SK-N-SH treated with all-trans-retinoic acid at 6 μM for 48 hours (cell line): Measurements from ENCODE around the gene CAMKMT.

Experiments used
- ATAC-seq: fragments of 200-7000 bp; cut with Tn5 transposase; 3 replicates; pipeline ENCODE4 v1.9.1; 2020; ENCODE audit warnings: mild to moderate bottlenecking, moderate library complexity
- ARNTL ChIP-seq: fragments of 450-650 bp; formaldehyde crosslinking; IDR thresholded peaks from 2 replicates; pipeline ENCODE4 v1.5.0; 2020; ENCODE audit warnings: low read depth, mild to moderate bottlenecking, moderate library complexity, borderline replicate concordance
- BACH2 ChIP-seq: fragments of 250-450 bp; sonication (Bioruptor Pico); IDR thresholded peaks from 2 replicates; pipeline ENCODE4 v1.9.0; 2021; ENCODE audit warnings: mild to moderate bottlenecking, borderline replicate concordance
- ESRRG ChIP-seq: fragments of 250-450 bp; sonication (Bioruptor Pico); IDR thresholded peaks from 2 replicates; pipeline ENCODE4 v1.6.1; 2021; ENCODE audit warnings: mild to moderate bottlenecking
- GLIS3 ChIP-seq: fragments of 250-450 bp; sonication (Bioruptor Pico); IDR thresholded peaks from 2 replicates; pipeline ENCODE4 v1.5.0; 2020; ENCODE audit warnings: mild to moderate bottlenecking, moderate library complexity
- ISL1 ChIP-seq: fragments of 250-450 bp; sonication (Bioruptor Pico); IDR thresholded peaks from 2 replicates; pipeline ENCODE4 v2.1.2; 2022; ENCODE audit warnings: mild to moderate bottlenecking, moderate library complexity
- OSR1 ChIP-seq: fragments of 250-450 bp; sonication (Bioruptor Pico); IDR thresholded peaks from 2 replicates; pipeline ENCODE4 v1.8.0; 2022; ENCODE audit warnings: moderate library complexity, mild to moderate bottlenecking, inconsistent platforms
- PPARA ChIP-seq: fragments of 250-450 bp; sonication (Bioruptor Pico); IDR thresholded peaks from 2 replicates; pipeline ENCODE4 v1.5.0; 2020; ENCODE audit warnings: mild to moderate bottlenecking, borderline replicate concordance
- RARB ChIP-seq: fragments of 250-450 bp; sonication (Bioruptor Pico); IDR thresholded peaks from 2 replicates; pipeline ENCODE4 v1.8.0; 2021; ENCODE audit warnings: mild to moderate bottlenecking, moderate library complexity
- SNAI2 ChIP-seq: fragments of 250-450 bp; sonication (Bioruptor Pico); IDR thresholded peaks from 2 replicates; pipeline ENCODE4 v1.5.0; 2020; ENCODE audit warnings: mild to moderate bottlenecking, moderate library complexity
- TCF4 ChIP-seq: fragments of 250-450 bp; sonication (Bioruptor Pico); IDR thresholded peaks from 2 replicates; pipeline ENCODE4 v1.8.0; 2021; ENCODE audit warnings: mild to moderate bottlenecking, moderate library complexity, borderline replicate concordance
- TOX ChIP-seq: fragments of 250-450 bp; sonication (Bioruptor Pico); IDR thresholded peaks from 2 replicates; pipeline ENCODE4 v1.8.0; 2021; ENCODE audit warnings: mild to moderate bottlenecking, moderate library complexity, borderline replicate concordance
- ZC3H10 ChIP-seq: fragments of 250-450 bp; sonication (Bioruptor Pico); IDR thresholded peaks from 2 replicates; pipeline ENCODE4 v1.5.1; 2021; ENCODE audit warnings: mild to moderate bottlenecking, moderate library complexity
- ZFP3 ChIP-seq: fragments of 250-450 bp; sonication (Bioruptor Pico); IDR thresholded peaks from 2 replicates; pipeline ENCODE4 v1.5.0; 2020; ENCODE audit warnings: mild to moderate bottlenecking, moderate library complexity
- ZFP30 ChIP-seq: fragments of 450-650 bp; formaldehyde crosslinking; IDR thresholded peaks from 2 replicates; pipeline ENCODE4 v1.5.0; 2022; ENCODE audit warnings: mild to moderate bottlenecking, moderate library complexity
- ZNF565 ChIP-seq: fragments of 450-650 bp; formaldehyde crosslinking; conservative IDR thresholded peaks from 2 replicates; pipeline ENCODE4 v1.5.0; 2020; ENCODE audit warnings: low read depth, mild to moderate bottlenecking, moderate library complexity
- ZNF70 ChIP-seq: fragments of 450-650 bp; formaldehyde crosslinking; IDR thresholded peaks from 2 replicates; pipeline ENCODE4 v1.5.0; 2020; ENCODE audit warnings: mild to moderate bottlenecking, moderate library complexity
- ZNF8 ChIP-seq: fragments of 450-650 bp; formaldehyde crosslinking; IDR thresholded peaks from 2 replicates; pipeline ENCODE4 v1.5.0; 2020; ENCODE audit warnings: mild to moderate bottlenecking, moderate library complexity
- TF ChIP-seq, protein P1 (sequence below): fragments of 250-450 bp; sonication (Bioruptor Pico); IDR thresholded peaks from 2 replicates; pipeline ENCODE4 v1.5.1; 2021; ENCODE audit warnings: mild to moderate bottlenecking, moderate library complexity
- TF ChIP-seq, protein P2 (sequence below): fragments of 250-450 bp; sonication (Bioruptor Pico); IDR thresholded peaks from 2 replicates; pipeline ENCODE4 v1.8.0; 2020; ENCODE audit warnings: mild to moderate bottlenecking, moderate library complexity, borderline replicate concordance
- TF ChIP-seq, protein P3 (sequence below): fragments of 250-450 bp; sonication (Bioruptor Pico); IDR thresholded peaks from 2 replicates; pipeline ENCODE4 v1.8.0; 2021; ENCODE audit warnings: low read depth, mild to moderate bottlenecking, moderate library complexity, borderline replicate concordance
- TF ChIP-seq, protein P4 (sequence below): fragments of 250-450 bp; sonication (Bioruptor Pico); IDR thresholded peaks from 2 replicates; pipeline ENCODE4 v1.5.0; 2020; ENCODE audit warnings: mild to moderate bottlenecking, moderate library complexity

The CAMKMT gene

DNA sequence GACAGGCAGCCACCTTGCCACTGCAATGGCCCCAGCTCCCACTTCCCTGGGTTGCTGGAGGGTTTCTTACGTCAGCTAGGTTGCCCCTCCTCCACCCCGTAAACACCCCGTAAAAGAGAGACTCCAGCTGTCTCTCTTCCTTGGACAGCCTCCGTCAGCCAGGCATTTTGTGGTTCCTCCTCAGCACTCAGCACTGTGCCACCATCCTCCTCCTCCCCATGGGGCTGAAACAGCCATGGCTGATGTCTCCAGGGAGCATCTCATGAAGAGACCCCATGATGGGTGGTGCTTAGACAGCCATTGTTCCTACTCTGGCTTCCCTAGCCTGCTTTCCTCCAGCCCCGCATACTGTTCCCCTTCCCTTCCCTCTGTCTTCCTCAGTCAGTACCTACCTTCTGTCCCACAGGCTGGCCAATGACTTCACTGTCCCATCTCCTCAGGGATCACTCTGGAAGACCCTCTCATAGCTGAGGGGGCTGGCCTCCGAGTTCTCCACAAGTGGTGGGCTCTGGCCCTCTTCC lies 436.5 kb downstream of the CAMKMT start:
- no peak for ATAC-seq
- TF ChIP-seq ISL1 = no peak
- TF ChIP-seq PPARA = no peak
- TF ChIP-seq ZNF565 = no peak
- no peak for TF ChIP-seq ARNTL (CRISPR knock-in tag)
- TF ChIP-seq OSR1 (CRISPR knock-in tag) = no peak
- TF ChIP-seq, protein P1, sequence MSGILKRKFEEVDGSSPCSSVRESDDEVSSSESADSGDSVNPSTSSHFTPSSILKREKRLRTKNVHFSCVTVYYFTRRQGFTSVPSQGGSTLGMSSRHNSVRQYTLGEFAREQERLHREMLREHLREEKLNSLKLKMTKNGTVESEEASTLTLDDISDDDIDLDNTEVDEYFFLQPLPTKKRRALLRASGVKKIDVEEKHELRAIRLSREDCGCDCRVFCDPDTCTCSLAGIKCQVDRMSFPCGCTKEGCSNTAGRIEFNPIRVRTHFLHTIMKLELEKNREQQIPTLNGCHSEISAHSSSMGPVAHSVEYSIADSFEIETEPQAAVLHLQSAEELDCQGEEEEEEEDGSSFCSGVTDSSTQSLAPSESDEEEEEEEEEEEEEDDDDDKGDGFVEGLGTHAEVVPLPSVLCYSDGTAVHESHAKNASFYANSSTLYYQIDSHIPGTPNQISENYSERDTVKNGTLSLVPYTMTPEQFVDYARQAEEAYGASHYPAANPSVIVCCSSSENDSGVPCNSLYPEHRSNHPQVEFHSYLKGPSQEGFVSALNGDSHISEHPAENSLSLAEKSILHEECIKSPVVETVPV = no peak
- TF ChIP-seq ZC3H10 (CRISPR knock-in tag) = no peak
- no peak for TF ChIP-seq TOX (CRISPR knock-in tag)
- no peak for TF ChIP-seq ZFP3 (CRISPR knock-in tag)
- no peak for TF ChIP-seq BACH2 (CRISPR knock-in tag)
- TF ChIP-seq ZFP30 (CRISPR knock-in tag) = no peak
- no peak for TF ChIP-seq SNAI2 (CRISPR knock-in tag)
- TF ChIP-seq, protein P2, sequence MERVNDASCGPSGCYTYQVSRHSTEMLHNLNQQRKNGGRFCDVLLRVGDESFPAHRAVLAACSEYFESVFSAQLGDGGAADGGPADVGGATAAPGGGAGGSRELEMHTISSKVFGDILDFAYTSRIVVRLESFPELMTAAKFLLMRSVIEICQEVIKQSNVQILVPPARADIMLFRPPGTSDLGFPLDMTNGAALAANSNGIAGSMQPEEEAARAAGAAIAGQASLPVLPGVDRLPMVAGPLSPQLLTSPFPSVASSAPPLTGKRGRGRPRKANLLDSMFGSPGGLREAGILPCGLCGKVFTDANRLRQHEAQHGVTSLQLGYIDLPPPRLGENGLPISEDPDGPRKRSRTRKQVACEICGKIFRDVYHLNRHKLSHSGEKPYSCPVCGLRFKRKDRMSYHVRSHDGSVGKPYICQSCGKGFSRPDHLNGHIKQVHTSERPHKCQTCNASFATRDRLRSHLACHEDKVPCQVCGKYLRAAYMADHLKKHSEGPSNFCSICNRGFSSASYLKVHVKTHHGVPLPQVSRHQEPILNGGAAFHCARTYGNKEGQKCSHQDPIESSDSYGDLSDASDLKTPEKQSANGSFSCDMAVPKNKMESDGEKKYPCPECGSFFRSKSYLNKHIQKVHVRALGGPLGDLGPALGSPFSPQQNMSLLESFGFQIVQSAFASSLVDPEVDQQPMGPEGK (CRISPR knock-in tag) = no peak
- TF ChIP-seq, protein P3, sequence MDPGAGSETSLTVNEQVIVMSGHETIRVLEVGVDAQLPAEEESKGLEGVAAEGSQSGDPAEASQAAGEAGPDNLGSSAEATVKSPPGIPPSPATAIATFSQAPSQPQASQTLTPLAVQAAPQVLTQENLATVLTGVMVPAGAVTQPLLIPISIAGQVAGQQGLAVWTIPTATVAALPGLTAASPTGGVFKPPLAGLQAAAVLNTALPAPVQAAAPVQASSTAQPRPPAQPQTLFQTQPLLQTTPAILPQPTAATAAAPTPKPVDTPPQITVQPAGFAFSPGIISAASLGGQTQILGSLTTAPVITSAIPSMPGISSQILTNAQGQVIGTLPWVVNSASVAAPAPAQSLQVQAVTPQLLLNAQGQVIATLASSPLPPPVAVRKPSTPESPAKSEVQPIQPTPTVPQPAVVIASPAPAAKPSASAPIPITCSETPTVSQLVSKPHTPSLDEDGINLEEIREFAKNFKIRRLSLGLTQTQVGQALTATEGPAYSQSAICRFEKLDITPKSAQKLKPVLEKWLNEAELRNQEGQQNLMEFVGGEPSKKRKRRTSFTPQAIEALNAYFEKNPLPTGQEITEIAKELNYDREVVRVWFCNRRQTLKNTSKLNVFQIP (CRISPR knock-in tag) = no peak
- TF ChIP-seq RARB (CRISPR knock-in tag) = no peak

DNA sequence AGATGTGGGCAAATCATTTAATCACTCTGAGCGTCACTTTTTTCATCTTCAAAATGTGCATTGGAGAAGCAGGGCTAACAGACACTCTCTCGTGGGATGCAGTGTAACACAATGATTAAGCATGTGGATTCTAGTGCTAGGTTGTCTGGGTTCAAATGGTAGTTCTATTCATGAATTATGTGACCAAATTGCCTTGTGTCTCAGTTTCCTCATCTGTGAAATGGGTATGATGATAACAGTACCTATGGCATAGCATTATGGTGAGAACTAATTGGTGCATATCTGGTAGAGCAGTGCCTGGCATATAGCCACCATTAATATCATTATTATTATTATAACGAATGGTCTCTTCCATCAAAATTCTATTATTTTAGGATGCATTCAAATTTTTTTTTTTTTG lies 437.4 kb downstream of the CAMKMT start:
- TF ChIP-seq ZC3H10 (CRISPR knock-in tag) = no peak
- TF ChIP-seq ZNF70 (CRISPR knock-in tag) = no peak
- TF ChIP-seq, protein P4, sequence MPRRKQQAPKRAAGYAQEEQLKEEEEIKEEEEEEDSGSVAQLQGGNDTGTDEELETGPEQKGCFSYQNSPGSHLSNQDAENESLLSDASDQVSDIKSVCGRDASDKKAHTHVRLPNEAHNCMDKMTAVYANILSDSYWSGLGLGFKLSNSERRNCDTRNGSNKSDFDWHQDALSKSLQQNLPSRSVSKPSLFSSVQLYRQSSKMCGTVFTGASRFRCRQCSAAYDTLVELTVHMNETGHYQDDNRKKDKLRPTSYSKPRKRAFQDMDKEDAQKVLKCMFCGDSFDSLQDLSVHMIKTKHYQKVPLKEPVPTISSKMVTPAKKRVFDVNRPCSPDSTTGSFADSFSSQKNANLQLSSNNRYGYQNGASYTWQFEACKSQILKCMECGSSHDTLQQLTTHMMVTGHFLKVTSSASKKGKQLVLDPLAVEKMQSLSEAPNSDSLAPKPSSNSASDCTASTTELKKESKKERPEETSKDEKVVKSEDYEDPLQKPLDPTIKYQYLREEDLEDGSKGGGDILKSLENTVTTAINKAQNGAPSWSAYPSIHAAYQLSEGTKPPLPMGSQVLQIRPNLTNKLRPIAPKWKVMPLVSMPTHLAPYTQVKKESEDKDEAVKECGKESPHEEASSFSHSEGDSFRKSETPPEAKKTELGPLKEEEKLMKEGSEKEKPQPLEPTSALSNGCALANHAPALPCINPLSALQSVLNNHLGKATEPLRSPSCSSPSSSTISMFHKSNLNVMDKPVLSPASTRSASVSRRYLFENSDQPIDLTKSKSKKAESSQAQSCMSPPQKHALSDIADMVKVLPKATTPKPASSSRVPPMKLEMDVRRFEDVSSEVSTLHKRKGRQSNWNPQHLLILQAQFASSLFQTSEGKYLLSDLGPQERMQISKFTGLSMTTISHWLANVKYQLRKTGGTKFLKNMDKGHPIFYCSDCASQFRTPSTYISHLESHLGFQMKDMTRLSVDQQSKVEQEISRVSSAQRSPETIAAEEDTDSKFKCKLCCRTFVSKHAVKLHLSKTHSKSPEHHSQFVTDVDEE (CRISPR knock-in tag) = no peak
- TF ChIP-seq GLIS3 (CRISPR knock-in tag) = no peak
- TF ChIP-seq ARNTL (CRISPR knock-in tag) = no peak
- ATAC-seq = no peak

GRCh38 chr2:44799754-44800153 lies 438.0 kb downstream of the CAMKMT start:
- ATAC-seq = no peak
- no peak for TF ChIP-seq ARNTL (CRISPR knock-in tag)
- no peak for TF ChIP-seq PPARA
- no peak for TF ChIP-seq BACH2 (CRISPR knock-in tag)
- no peak for TF ChIP-seq ZNF70 (CRISPR knock-in tag)
- no peak for TF ChIP-seq GLIS3 (CRISPR knock-in tag)
- TF ChIP-seq TOX (CRISPR knock-in tag) = no peak
- TF ChIP-seq ZFP3 (CRISPR knock-in tag) = no peak
- TF ChIP-seq TCF4 (CRISPR knock-in tag) = no peak
- TF ChIP-seq, all 23 proteins: peak for 0

DNA sequence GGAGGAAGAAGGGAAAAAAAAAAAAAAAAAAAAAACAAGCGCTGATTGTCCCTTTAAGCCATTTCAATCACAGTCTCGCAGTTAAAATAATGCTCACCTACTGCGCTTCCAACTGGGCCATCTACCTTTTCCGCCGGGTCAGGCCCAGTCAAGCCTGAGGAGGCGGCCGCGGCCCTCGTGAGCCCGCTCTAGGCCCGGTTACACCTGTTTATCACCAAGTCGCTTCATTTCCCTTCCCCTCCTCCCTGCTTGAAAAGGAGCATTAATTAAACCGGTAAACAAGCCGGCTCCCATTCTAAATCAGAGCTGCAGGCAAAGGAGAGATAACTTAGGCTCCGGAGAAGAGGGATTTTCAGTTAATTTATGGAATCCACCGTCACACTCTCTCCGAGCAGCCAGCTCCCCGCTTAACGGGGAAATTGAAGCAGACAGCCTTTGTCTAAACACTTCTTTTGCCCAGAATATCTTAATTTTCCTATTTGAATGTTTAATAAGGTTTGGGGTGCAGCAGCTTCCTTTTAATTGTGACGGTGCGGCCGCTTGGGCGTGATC lies 439.6 kb downstream of the CAMKMT start:
- TF ChIP-seq ESRRG (no peak), TOX (CRISPR knock-in tag) (no peak), ZNF8 (no peak)
- no peak for ATAC-seq
